A673 (cell line): ENCODE results near the gene SPATA9.

Source experiments
- CTCF ChIP-seq: fragments of 300-800, 200-600 bp; sonication (generic); conservative IDR thresholded peaks from 2 replicates; pipeline ENCODE4 v1.5.1; 2017; ENCODE audit warnings: low read depth, mild to moderate bottlenecking, antibody characterized with exemption, low read length, moderate library complexity, mixed read lengths
- EZH2 ChIP-seq: fragments of 200-600 bp; sonication (generic); IDR thresholded peaks from 2 replicates; pipeline ENCODE4 v1.6.1; 2017; ENCODE audit warnings: borderline replicate concordance, low read depth, mild to moderate bottlenecking, mixed read lengths, antibody characterized with exemption, low read length; ENCODE audit not compliant: poor library complexity, severe bottlenecking

GRCh38 chr5:95713960-95714710, 31.3 kb upstream of the SPATA9 start:
- TF ChIP-seq CTCF (no peak), EZH2 (no peak)
